GM18858 (cell line): Measurements from ENCODE around the gene PYDC2.

ENCODE experiments used
- ATAC-seq: cut with Tn5 transposase; IDR thresholded peaks from one replicate; pipeline ENCODE4 v1.9.1; 2021; ENCODE audit not compliant: unreplicated experiment

PYDC2 gene

DNA sequence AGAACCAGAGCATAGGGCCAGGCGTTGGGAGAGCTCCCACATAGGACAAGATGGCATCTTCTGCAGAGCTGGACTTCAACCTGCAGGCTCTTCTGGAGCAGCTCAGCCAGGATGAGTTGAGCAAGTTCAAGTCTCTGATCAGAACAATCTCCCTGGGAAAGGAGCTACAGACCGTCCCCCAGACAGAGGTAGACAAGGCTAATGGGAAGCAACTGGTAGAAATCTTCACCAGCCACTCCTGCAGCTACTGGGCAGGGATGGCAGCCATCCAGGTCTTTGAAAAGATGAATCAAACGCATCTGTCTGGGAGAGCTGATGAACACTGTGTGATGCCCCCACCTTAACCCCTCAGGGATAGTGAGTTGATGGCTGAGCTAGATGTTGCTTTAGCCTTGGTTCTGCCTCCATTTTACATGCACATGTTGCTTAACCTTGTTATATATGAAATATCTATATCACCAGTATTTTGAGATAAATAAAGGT lies at the start of gene PYDC2:
Gene PYDC2, plus strand, starts transcription at position 51 of the 483 bp plus-strand sequence. Its CDS starts 0 bp downstream, at position 51.
- ATAC-seq: no peak

DNA sequence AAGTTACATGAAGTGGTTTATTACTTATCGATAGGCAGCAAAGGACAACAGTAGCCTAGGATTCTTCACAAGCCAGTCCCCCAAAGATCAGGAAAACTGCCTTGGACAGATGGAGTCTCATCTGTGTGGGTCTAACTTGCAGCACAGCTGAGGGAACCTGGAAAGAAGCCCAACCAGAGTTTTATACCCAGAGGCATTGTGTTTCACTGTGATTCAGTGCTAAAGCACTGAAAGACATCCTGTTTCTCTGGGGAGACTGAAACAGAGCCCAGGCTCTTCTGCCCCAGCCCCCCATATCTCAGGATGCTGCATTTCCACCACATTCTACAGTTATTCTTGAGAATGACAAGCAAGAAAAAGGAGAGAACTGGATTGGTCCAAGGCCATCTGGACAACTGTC lies 48.2 kb upstream of the PYDC2 start:
- no peak for ATAC-seq

- ATAC-seq: no peak
Observed at GRCh38 chr3:191414286-191414685, 46.7 kb upstream of the PYDC2 start.

DNA sequence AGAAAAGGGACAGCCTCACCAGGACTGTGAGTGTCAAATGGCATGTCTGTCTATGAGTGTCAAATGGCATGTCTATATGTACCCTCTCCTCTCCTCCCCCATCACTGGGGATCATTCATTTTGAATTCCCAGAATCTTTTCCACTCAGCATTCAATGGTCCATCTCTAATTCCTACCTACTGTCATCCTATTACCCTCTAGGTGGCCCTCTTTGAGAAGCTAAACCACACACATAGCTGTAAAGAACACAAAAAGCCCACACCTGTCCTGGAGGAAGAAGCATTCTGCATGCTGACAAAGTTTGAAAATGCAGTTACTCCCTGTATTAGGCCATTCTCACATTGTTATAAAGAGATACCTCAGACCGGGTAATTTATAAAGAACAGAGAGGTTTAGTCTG lies 46.2 kb upstream of the PYDC2 start:
- ATAC-seq: no peak

GRCh38 chr3:191415566-191415965 lies 45.4 kb upstream of the PYDC2 start:
- no peak for ATAC-seq

DNA sequence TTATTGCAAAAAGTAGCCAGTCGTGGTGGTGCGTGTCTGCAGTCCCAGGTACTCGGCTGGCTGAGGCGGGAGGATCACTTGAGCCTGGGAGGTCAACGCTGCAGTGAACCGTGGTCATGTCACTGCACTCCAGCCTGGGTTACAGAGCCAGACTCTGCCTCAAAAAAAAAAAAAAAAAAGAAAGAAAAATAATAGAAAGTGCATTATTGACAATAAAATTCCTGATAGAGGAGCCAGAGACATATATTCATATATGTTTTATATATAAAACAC lies 43.6 kb upstream of the PYDC2 start:
- no peak for ATAC-seq

GRCh38 chr3:191420771-191421170 lies 40.2 kb upstream of the PYDC2 start:
- no peak for ATAC-seq

GRCh38 chr3:191424881-191425280 lies 36.1 kb upstream of the PYDC2 start:
- ATAC-seq: no peak

GRCh38 chr3:191425322-191425734 lies 35.6 kb upstream of the PYDC2 start:
- ATAC-seq: no peak

GRCh38 chr3:191426311-191426710 lies 34.7 kb upstream of the PYDC2 start:
- no peak for ATAC-seq

- no peak for ATAC-seq
Observed at GRCh38 chr3:191428177-191428576, 32.8 kb upstream of the PYDC2 start.

- no peak for ATAC-seq
Observed at GRCh38 chr3:191430103-191430502, 30.9 kb upstream of the PYDC2 start.

DNA sequence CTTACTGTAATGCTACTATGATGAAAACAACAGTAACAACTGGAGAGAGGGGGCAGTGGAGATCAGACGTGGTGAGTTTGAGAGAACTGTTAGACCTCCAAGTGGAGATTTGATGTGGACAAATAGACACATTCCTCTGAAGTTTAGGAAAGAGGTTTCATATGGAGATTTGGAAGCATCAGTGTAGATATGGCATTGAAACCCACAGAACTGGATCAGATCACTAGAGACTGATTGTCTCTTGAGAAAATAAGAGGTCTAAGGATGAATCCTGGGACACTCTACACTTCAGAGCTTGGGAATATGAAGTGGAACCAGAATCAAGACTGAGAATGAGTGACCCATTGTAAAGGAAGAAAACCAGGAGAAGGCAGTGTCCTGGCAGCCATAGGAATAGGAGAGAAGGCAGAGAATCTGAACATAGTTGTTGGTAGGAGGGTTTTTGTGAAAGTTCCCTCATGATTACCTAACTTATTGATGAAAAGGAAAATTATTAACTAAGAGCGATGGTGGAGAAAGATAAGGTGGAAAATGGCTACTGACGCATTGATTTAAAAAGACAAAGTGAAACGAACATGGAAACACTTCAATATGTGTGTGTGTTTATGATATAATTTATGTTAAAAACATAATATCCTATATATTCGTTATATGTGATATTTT lies 29.7 kb upstream of the PYDC2 start:
- no peak for ATAC-seq

- no peak for ATAC-seq
Observed at GRCh38 chr3:191432162-191432561, 28.8 kb upstream of the PYDC2 start.

DNA sequence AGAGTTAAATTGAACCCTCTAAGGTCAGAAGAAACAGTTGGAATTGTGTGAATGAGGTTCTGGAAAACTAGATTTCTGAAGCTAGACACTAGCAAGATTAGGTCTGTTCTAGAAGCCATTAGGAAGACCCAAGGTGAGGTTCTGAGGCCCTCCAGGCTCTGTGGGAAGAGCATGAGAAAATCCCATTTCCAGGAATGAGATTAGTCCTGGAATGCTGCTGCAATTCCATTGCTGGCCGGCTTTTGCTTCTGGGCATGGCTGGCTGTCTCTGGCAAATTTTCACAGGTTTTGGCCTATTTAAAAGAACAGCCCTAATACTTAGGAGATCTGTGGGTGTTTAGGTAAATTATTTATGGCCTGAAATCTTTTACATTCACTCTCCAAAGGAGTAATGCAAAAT lies 26.9 kb upstream of the PYDC2 start:
- no peak for ATAC-seq

- no peak for ATAC-seq
Observed at GRCh38 chr3:191435981-191436380, 25.0 kb upstream of the PYDC2 start.

- ATAC-seq: no peak
Observed at GRCh38 chr3:191438150-191438814, 22.7 kb upstream of the PYDC2 start.

DNA sequence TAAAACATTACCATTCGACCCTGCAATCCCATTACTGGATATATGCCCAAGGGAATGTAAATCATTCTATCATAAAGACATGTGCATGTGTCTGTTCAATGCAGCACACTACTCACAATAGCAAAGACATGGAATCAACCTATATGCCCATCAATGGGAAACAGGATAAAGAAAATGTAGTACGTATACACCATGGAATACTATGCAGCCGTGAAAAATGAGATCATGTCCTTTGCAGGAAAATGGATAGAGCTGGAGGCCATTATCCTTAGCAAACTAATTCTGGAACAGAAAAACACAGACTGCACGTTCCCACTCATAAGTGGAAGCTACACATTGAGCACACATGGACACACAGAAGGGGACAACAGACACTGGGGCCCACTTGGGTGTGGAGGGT lies 20.4 kb upstream of the PYDC2 start:
- ATAC-seq: no peak

DNA sequence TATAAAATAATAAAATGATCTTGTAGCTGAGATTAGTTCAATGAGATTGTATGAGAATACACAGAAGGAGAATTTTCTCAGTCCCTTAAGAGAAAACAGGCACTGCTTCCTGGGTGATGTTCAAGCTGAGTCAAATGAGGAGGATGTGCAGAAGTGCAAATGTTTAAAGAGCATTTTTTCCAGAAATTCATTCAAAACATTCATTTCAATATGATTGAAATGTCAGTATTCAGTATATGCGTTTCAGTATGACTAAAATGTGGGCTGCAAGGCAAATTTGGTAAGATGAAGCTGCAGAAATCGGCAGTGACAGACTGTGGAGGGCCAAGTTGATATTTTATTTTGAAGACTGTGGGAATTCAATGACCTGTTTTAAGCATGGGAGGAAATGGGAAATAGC lies 19.3 kb upstream of the PYDC2 start:
- no peak for ATAC-seq

- no peak for ATAC-seq
Observed at GRCh38 chr3:191444569-191444968, 16.4 kb upstream of the PYDC2 start.

GRCh38 chr3:191449256-191449655 lies 11.7 kb upstream of the PYDC2 start:
- ATAC-seq: no peak

- no peak for ATAC-seq
Observed at GRCh38 chr3:191455257-191455952, 5.6 kb upstream of the PYDC2 start.
